Neural cell (in vitro differentiated cells): ENCODE measurements around the gene GEMIN4. TPM values are rescaled to one million over a fixed set of nuclear protein-coding genes. Genes with fewer than 3 reads are reported as not detected.

ENCODE experiments used
- H2AFZ ChIP-seq: fragments of 200-600, 300-800 bp; sonication (generic), shearing (Covaris generic); 2 replicates; pipeline ENCODE4 v1.6.0; 2014; ENCODE audit warnings: low read depth, mild to moderate bottlenecking, antibody characterized with exemption, low read length, moderate library complexity
- H3F3A ChIP-seq: fragments of 200-600 bp; shearing (Covaris generic); 2 replicates; pipeline ENCODE4 v1.6.1; 2016; ENCODE audit warnings: mild to moderate bottlenecking, moderate library complexity, mixed read lengths, antibody characterized with exemption, low read length; ENCODE audit not compliant: insufficient read depth, poor library complexity, severe bottlenecking
- H3K27ac ChIP-seq: fragments of 200-600, 300-800 bp; sonication (generic), shearing (Covaris generic); 2 replicates; pipeline ENCODE4 v1.5.1; 2014; ENCODE audit warnings: mild to moderate bottlenecking, low read length, moderate library complexity
- H3K27me3 ChIP-seq: fragments of 300-800, 200-600 bp; sonication (generic), shearing (Covaris generic); 2 replicates; pipeline ENCODE4 v1.6.0; 2014; ENCODE audit warnings: mild to moderate bottlenecking, low read depth, low read length, moderate library complexity; ENCODE audit not compliant: insufficient read depth
- H3K36me3 ChIP-seq: fragments of 300-800, 200-600 bp; sonication (generic), shearing (Covaris generic); 2 replicates; pipeline ENCODE4 v1.5.1; 2014; ENCODE audit warnings: mild to moderate bottlenecking, antibody characterized with exemption, low read length, moderate library complexity; ENCODE audit not compliant: insufficient read depth
- H3K4me2 ChIP-seq: fragments of 300-800, 200-600 bp; sonication (generic), shearing (Covaris generic); 2 replicates; pipeline ENCODE4 v1.6.0; 2014; ENCODE audit warnings: mild to moderate bottlenecking, low read length
- H3K4me3 ChIP-seq: fragments of 300-800, 200-600 bp; sonication (generic), shearing (Covaris generic); 2 replicates; pipeline ENCODE4 v1.5.1; 2014; ENCODE audit warnings: mild to moderate bottlenecking, low read length, moderate library complexity
- H3K79me2 ChIP-seq: fragments of 200-600 bp; shearing (Covaris generic); replicated peaks from 2 replicates; pipeline ENCODE4 v1.6.0; 2014; ENCODE audit warnings: mild to moderate bottlenecking, low read length, moderate library complexity; ENCODE audit not compliant: insufficient read depth
- H3K9ac ChIP-seq: fragments of 300-800, 200-600 bp; sonication (generic), shearing (Covaris generic); 2 replicates; pipeline ENCODE4 v1.6.1; 2016; ENCODE audit warnings: mild to moderate bottlenecking, low read length, mixed read lengths
- H3K9me2 ChIP-seq: fragments of 200-600 bp; shearing (Covaris generic); 2 replicates; pipeline ENCODE4 v1.6.1; 2016; ENCODE audit warnings: mild to moderate bottlenecking, low read length, mixed read lengths; ENCODE audit not compliant: insufficient read depth
- H3K9me3 ChIP-seq: fragments of 200-600, 300-800 bp; sonication (generic), shearing (Covaris generic); 2 replicates; pipeline ENCODE4 v1.6.1; 2016; ENCODE audit warnings: mild to moderate bottlenecking, mixed run types, low read length, moderate library complexity, mixed read lengths
- H4K20me1 ChIP-seq: fragments of 200-600 bp; shearing (Covaris generic); 2 replicates; pipeline ENCODE4 v1.6.1; 2016; ENCODE audit warnings: mild to moderate bottlenecking, mixed run types; ENCODE audit not compliant: insufficient read depth
- CTCF ChIP-seq: fragments of 450-650 bp; IDR thresholded peaks from 2 replicates; pipeline ENCODE4 v1.5.1; 2014; ENCODE audit warnings: antibody characterized with exemption, mild to moderate bottlenecking, moderate library complexity; ENCODE audit not compliant: poor library complexity, severe bottlenecking
- EP300 ChIP-seq: fragments of 450-650 bp; conservative IDR thresholded peaks from 2 replicates; pipeline ENCODE4 v1.6.1; 2014; ENCODE audit warnings: antibody characterized with exemption, mild to moderate bottlenecking, moderate library complexity; ENCODE audit not compliant: poor library complexity, severe bottlenecking
- EZH2 ChIP-seq: fragments of 200-600, 300-800 bp; shearing (Covaris generic), sonication (generic); IDR thresholded peaks from 2 replicates; pipeline ENCODE4 v1.6.1; 2014; ENCODE audit warnings: antibody characterized with exemption, low read length, borderline replicate concordance, mild to moderate bottlenecking; ENCODE audit not compliant: insufficient read depth, poor library complexity, severe bottlenecking
- MXI1 ChIP-seq: fragments of 450-650 bp; conservative IDR thresholded peaks from 2 replicates; pipeline ENCODE4 v1.6.1; 2014; ENCODE audit warnings: antibody characterized with exemption, mild to moderate bottlenecking; ENCODE audit not compliant: poor library complexity, severe bottlenecking
- POLR2AphosphoS5 ChIP-seq: IDR thresholded peaks from 2 replicates; pipeline ENCODE4 v1.6.1; 2012
- RAD21 ChIP-seq: fragments of 450-650 bp; conservative IDR thresholded peaks from 2 replicates; pipeline ENCODE4 v1.6.1; 2014; ENCODE audit warnings: antibody characterized with exemption, mild to moderate bottlenecking, moderate library complexity
- REST ChIP-seq: IDR thresholded peaks from 2 replicates; pipeline ENCODE4 v1.6.1; 2012; ENCODE audit warnings: borderline replicate concordance
- SMC3 ChIP-seq: fragments of 450-650 bp; conservative IDR thresholded peaks from 2 replicates; pipeline ENCODE4 v1.6.1; 2014; ENCODE audit warnings: antibody characterized with exemption, mild to moderate bottlenecking, moderate library complexity; ENCODE audit not compliant: poor library complexity
- TAF1 ChIP-seq: IDR thresholded peaks from 2 replicates; pipeline ENCODE4 v1.6.1; 2012; ENCODE audit warnings: low read depth
- polyA plus RNA-seq: library from polyadenylated mRNA; depleted of rRNA; stranded (reverse); fragments of >200 nt; gene quantifications from 2 replicates; pipeline ENCODE4 v1.2.3, GENCODE V29; 2014

GEMIN4 gene
- polyA plus RNA-seq, 1 donor from 2014 or later: 4.5 TPM

- Histone ChIP-seq H3K27ac (no peak overlapping the region), H3K9me3 (no peaks in the 10 kb centered on the region), H2AFZ (no peak overlapping the region), H3K4me3 (no peak overlapping the region), H3F3A (no peaks in the 10 kb centered on the region), H3K27me3 (no peaks in the 10 kb centered on the region), H3K9ac (no peak overlapping the region), H3K36me3 (no peaks in the 10 kb centered on the region), H3K9me2 (no peaks in the 10 kb centered on the region), H3K79me2 (peaks cover 22% of the 10 kb centered on the region), H4K20me1 (no peaks in the 10 kb centered on the region), H3K4me2 (no peak overlapping the region)
- TF ChIP-seq RAD21 (no peak), POLR2AphosphoS5 (peak; percentile 5)
Measured at GRCh38 chr17:746783-747629, 5.1 kb downstream of the GEMIN4 start.

GRCh38 chr17:746181-746580, 5.9 kb downstream of the GEMIN4 start:
- Histone ChIP-seq H3K79me2 (peaks cover 17% of the 10 kb centered on the region), H2AFZ (no peak overlapping the region), H3K27me3 (no peaks in the 10 kb centered on the region), H3K4me3 (no peak overlapping the region), H3K27ac (no peak overlapping the region), H3F3A (no peaks in the 10 kb centered on the region), H4K20me1 (no peaks in the 10 kb centered on the region), H3K36me3 (no peaks in the 10 kb centered on the region), H3K9me2 (no peaks in the 10 kb centered on the region), H3K9me3 (no peaks in the 10 kb centered on the region), H3K4me2 (no peak overlapping the region), H3K9ac (no peak overlapping the region)
- no peak for TF ChIP-seq TAF1
- no peak for TF ChIP-seq RAD21
- TF ChIP-seq MXI1: no peak
- TF ChIP-seq REST: no peak
- TF ChIP-seq EZH2: no peak
- no peak for TF ChIP-seq CTCF
- no peak for TF ChIP-seq POLR2AphosphoS5
- no peak for TF ChIP-seq EP300
- no peak for TF ChIP-seq SMC3
